ENCODE results near the gene CSF3R. TPM values are rescaled to one million over a fixed set of nuclear protein-coding genes. Genes with fewer than 3 reads are reported as not detected.
A peak's percentile ranks its signal among the peaks of the same experiment; 100 is the strongest.

Gene CSF3R
- total and polyA plus RNA-seq, 2 experiments from 2014 or later = not detected

GRCh38 chr1:36446271-36446670 is 36.4 kb downstream of the CSF3R start:
- Histone ChIP-seq H3K4me2 (no peak overlapping the region), H3K27me3 (ENCODE audit: insufficient read depth) (no peaks in the 10 kb centered on the region), H3K4me1 (ENCODE audit: insufficient read depth) (peaks cover under 1% of the 10 kb centered on the region; the same call in 1 of the 2 replicates), H2AFZ (no peak overlapping the region; the same call in 1 of the 2 replicates), H3K79me2 (replicated peaks; ENCODE audit: insufficient read depth) (no peaks in the 10 kb centered on the region), H3K9me2 (ENCODE audit: insufficient read depth) (no peaks in the 10 kb centered on the region), H3K4me3 (no peak overlapping the region), H3K36me3 (ENCODE audit: insufficient read depth) (no peaks in the 10 kb centered on the region), H3F3A (replicated peaks; ENCODE audit: low read depth) (no peaks in the 10 kb centered on the region), H3K27ac (ENCODE audit: low read depth) (no peak overlapping the region), H4K20me1 (replicated peaks; ENCODE audit: insufficient read depth) (no peaks in the 10 kb centered on the region)
- Mint-ChIP-seq H3K27ac (0 out of 2 replicates have a peak overlapping the region, but pooled peaks have one; percentile 3), H3K4me1 (peaks cover 13% of the 10 kb centered on the region), H3K27me3 (ENCODE audit: insufficient read depth, low read depth, poor library complexity) (peaks cover 9% of the 10 kb centered on the region), H3K4me3 (no peak overlapping the region), H3K9me3 (no peaks in the 10 kb centered on the region), H3K36me3 (ENCODE audit: low read depth) (no peaks in the 10 kb centered on the region; the same call in 2 of the 3 replicates)
- ATAC-seq (peak; percentile 38), DNase-seq (ENCODE audit: low spot score) (peak; percentile 86)
- TF ChIP-seq CTCF (conservative IDR thresholded peaks at IDR 0.05; ENCODE audit: low read depth in 2 of 2) = peak; percentile 73 to 86
- no peak for TF ChIP-seq NANOG (IDR thresholded peaks at IDR 0.05; ENCODE audit: borderline replicate concordance)
- TF ChIP-seq REST (IDR thresholded peaks at IDR 0.05; ENCODE audit: unreplicated experiment) = no peak

- H3K36me3 ChIP-seq (ENCODE audit: insufficient read depth) = no peaks in the 10 kb centered on the region
- Mint-ChIP-seq H3K9me3 (no peaks in the 10 kb centered on the region), H3K4me1 (peaks cover 22% of the 10 kb centered on the region; the same call in 2 of the 3 replicates), H3K36me3 (ENCODE audit: low read depth) (no peaks in the 10 kb centered on the region), H3K27ac (no peak overlapping the region), H3K27me3 (ENCODE audit: insufficient read depth, low read depth, poor library complexity) (peaks cover 4% of the 10 kb centered on the region), H3K4me3 (no peak overlapping the region)
- no peak overlapping the region for H3K4me2 ChIP-seq
- H3K4me1 ChIP-seq (ENCODE audit: insufficient read depth) = peaks cover 14% of the 10 kb centered on the region
- H3F3A ChIP-seq (replicated peaks; ENCODE audit: low read depth) = no peaks in the 10 kb centered on the region
- no peak overlapping the region for H2AFZ ChIP-seq
- ATAC-seq (no peak), DNase-seq (ENCODE audit: low spot score) (no peak)
- no peaks in the 10 kb centered on the region for H3K27me3 ChIP-seq (ENCODE audit: insufficient read depth)
- no peak overlapping the region for H3K4me3 ChIP-seq
- no peaks in the 10 kb centered on the region for H3K79me2 ChIP-seq (replicated peaks; ENCODE audit: insufficient read depth)
- no peaks in the 10 kb centered on the region for H3K9me2 ChIP-seq (ENCODE audit: insufficient read depth)
- H3K27ac ChIP-seq (ENCODE audit: low read depth) = no peak overlapping the region
- no peaks in the 10 kb centered on the region for H4K20me1 ChIP-seq (replicated peaks; ENCODE audit: insufficient read depth)
- TF ChIP-seq EZH2phosphoT487 (IDR thresholded peaks at IDR 0.05; ENCODE audit: unreplicated experiment) = no peak
- no peak for TF ChIP-seq ZNF462 (CRISPR knock-in tag; IDR thresholded peaks at IDR 0.05)
- TF ChIP-seq CTCF (conservative IDR thresholded peaks at IDR 0.05; ENCODE audit: low read depth in 2 of 2) = no peak
- no peak for TF ChIP-seq POLR2AphosphoS5 (IDR thresholded peaks at IDR 0.05; ENCODE audit: low read depth)
- TF ChIP-seq CREB1 (CRISPR knock-in tag; IDR thresholded peaks at IDR 0.05; ENCODE audit: low read depth) = no peak
These were observed 39.4 kb downstream of the CSF3R start for GRCh38 chr1:36443297-36443696.
